SK-N-SH (cell line): ENCODE data around the gene STARD3NL. TPM values are rescaled to one million over a fixed set of nuclear protein-coding genes. Genes with fewer than 3 reads are reported as not detected.

Experiments
- CTCF ChIA-PET: fragments of 300-600, 350-600 bp; formaldehyde crosslinking; extraction: SDS; loops from one replicate; lab custom pipeline; 2021; lab: Yijun Ruan, JAX
- POLR2A ChIA-PET: fragments of 350-600 bp; sonication (Branson Sonifier 250); formaldehyde crosslinking; extraction: SDS; loops from one replicate; lab custom pipeline; 2020; ENCODE audit warnings: antibody characterized with exemption, inconsistent platforms; lab: Yijun Ruan, JAX
- DNase-seq: peaks from one replicate; pipeline ENCODE4 v3.0.0; 2012
- H2AFZ ChIP-seq: fragments of 200-600 bp; sonication (generic); 2 replicates; pipeline ENCODE4 v1.8.1; 2016; ENCODE audit warnings: antibody characterized with exemption, mild to moderate bottlenecking, low read depth
- H3F3A ChIP-seq: fragments of 200-600 bp; sonication (generic); replicated peaks from 2 replicates; pipeline ENCODE3; 2016; ENCODE audit warnings: antibody characterized with exemption, mild to moderate bottlenecking; ENCODE audit not compliant: insufficient read depth
- H3K27ac ChIP-seq, 2 experiments: fragments of 200-500 bp in 1 of 2; fragments of 200-600 bp in 1 of 2; sonication (Bioruptor generic) in 1 of 2; sonication (generic), shearing (Covaris generic) in 1 of 2; 2 replicates each; pipeline versions ENCODE4 v1.5.1 to v1.6.1; 2014 to 2016; ENCODE audit warnings: low read depth in 2 of 2, inconsistent platforms in 1 of 2, low read length in 1 of 2, mild to moderate bottlenecking in 1 of 2, mixed read lengths in 1 of 2
- H3K27me3 ChIP-seq: fragments of 200-600 bp; sonication (generic), shearing (Covaris generic); 2 replicates; pipeline ENCODE4 v1.6.1; 2016; ENCODE audit warnings: mixed run types; ENCODE audit not compliant: insufficient read depth
- H3K36me3 ChIP-seq, 2 experiments: fragments of 200-500 bp in 1 of 2; fragments of 200-600 bp in 1 of 2; sonication (Bioruptor generic) in 1 of 2; sonication (generic) in 1 of 2; replicated peaks in 1 of 2; 2 replicates each; pipeline versions ENCODE3 to v1.5.1; 2014 to 2016; ENCODE audit warnings: low read length in 1 of 2, mild to moderate bottlenecking in 1 of 2; ENCODE audit not compliant: insufficient read depth in 2 of 2, control insufficient read depth in 1 of 2
- H3K4me1 ChIP-seq, 2 experiments: fragments of 200-500 bp in 1 of 2; fragments of 200-600 bp in 1 of 2; sonication (Bioruptor generic) in 1 of 2; sonication (generic), shearing (Covaris generic) in 1 of 2; 2 replicates each; pipeline versions ENCODE4 v1.5.1 to v1.6.1; 2014 to 2016; ENCODE audit warnings: low read depth in 1 of 2, low read length in 1 of 2, mixed run types in 1 of 2; ENCODE audit not compliant: insufficient read depth in 2 of 2, control insufficient read depth in 1 of 2
- H3K4me2 ChIP-seq: fragments of 200-600 bp; sonication (generic), shearing (Covaris generic); 2 replicates; pipeline ENCODE4 v1.6.1; 2017; ENCODE audit warnings: mixed run types
- H3K4me3 ChIP-seq, 2 experiments: fragments of 200-500 bp in 1 of 2; fragments of 200-600 bp in 1 of 2; sonication (Bioruptor generic) in 1 of 2; sonication (generic), shearing (Covaris generic) in 1 of 2; 2 replicates each; pipeline versions ENCODE4 v1.5.1 to v1.8.1; 2014 to 2016; ENCODE audit warnings: low read depth in 2 of 2, inconsistent platforms in 1 of 2, low read length in 1 of 2, mild to moderate bottlenecking in 1 of 2, mixed read lengths in 1 of 2, moderate library complexity in 1 of 2
- H3K79me2 ChIP-seq: fragments of 200-600 bp; sonication (generic); 2 replicates; pipeline ENCODE4 v1.8.1; 2017; ENCODE audit warnings: mild to moderate bottlenecking; ENCODE audit not compliant: insufficient read depth
- H3K9ac ChIP-seq: fragments of 200-600 bp; sonication (generic); 2 replicates; pipeline ENCODE4 v1.6.1; 2017; ENCODE audit warnings: mixed run types
- H3K9me2 ChIP-seq: fragments of 200-600 bp; sonication (generic); 2 replicates; pipeline ENCODE4 v1.6.1; 2017; ENCODE audit warnings: mixed run types
- H3K9me3 ChIP-seq: fragments of 200-600 bp; sonication (generic); 2 replicates; pipeline ENCODE4 v1.6.1; 2017; ENCODE audit warnings: mixed run types, mild to moderate bottlenecking, moderate library complexity
- H4K20me1 ChIP-seq: fragments of 200-600 bp; sonication (generic); 2 replicates; pipeline ENCODE4 v1.6.1; 2017; ENCODE audit warnings: mild to moderate bottlenecking, mixed run types; ENCODE audit not compliant: insufficient read depth
- CHD2 ChIP-seq: fragments of 150-350 bp; IDR thresholded peaks from 2 replicates; pipeline ENCODE4 v1.6.1; 2018; ENCODE audit warnings: low read length; ENCODE audit not compliant: partially characterized antibody
- FOSL2 ChIP-seq: IDR thresholded peaks from 2 replicates; pipeline ENCODE4 v1.4.0; 2012; ENCODE audit warnings: low read depth, mild to moderate bottlenecking, moderate library complexity, borderline replicate concordance
- FOXM1 ChIP-seq: IDR thresholded peaks from 2 replicates; pipeline ENCODE4 v1.4.0; 2012; ENCODE audit warnings: low read depth, mild to moderate bottlenecking
- GABPA ChIP-seq: IDR thresholded peaks from 2 replicates; pipeline ENCODE4 v1.4.0; 2012; ENCODE audit warnings: low read depth, mild to moderate bottlenecking
- IRF3 ChIP-seq: fragments of 150-350 bp; IDR thresholded peaks from 2 replicates; pipeline ENCODE4 v1.6.1; 2016; ENCODE audit warnings: mild to moderate bottlenecking, low read depth, low read length
- MAX ChIP-seq: IDR thresholded peaks from 2 replicates; pipeline ENCODE4 v1.4.0; 2012; ENCODE audit warnings: low read depth
- MEF2A ChIP-seq: IDR thresholded peaks from 2 replicates; pipeline ENCODE4 v1.4.0; 2012; ENCODE audit warnings: low read depth, borderline replicate concordance
- NFIC ChIP-seq: IDR thresholded peaks from 2 replicates; pipeline ENCODE4 v1.4.0; 2012; ENCODE audit warnings: borderline replicate concordance
- RAD21 ChIP-seq: IDR thresholded peaks from 2 replicates; pipeline ENCODE4 v1.6.1; 2012; ENCODE audit warnings: mild to moderate bottlenecking, low read length
- REST ChIP-seq: IDR thresholded peaks from 2 replicates; pipeline ENCODE4 v1.6.1; 2012; ENCODE audit warnings: mild to moderate bottlenecking, low read depth, low read length, moderate library complexity
- SIN3A ChIP-seq: IDR thresholded peaks from 2 replicates; pipeline ENCODE4 v1.6.1; 2012; ENCODE audit warnings: low read depth, mild to moderate bottlenecking, low read length, moderate library complexity, borderline replicate concordance
- TAF1 ChIP-seq: IDR thresholded peaks from 2 replicates; pipeline ENCODE4 v1.6.1; 2012; ENCODE audit warnings: low read depth, mild to moderate bottlenecking, low read length, moderate library complexity, borderline replicate concordance
- USF1 ChIP-seq: IDR thresholded peaks from 2 replicates; pipeline ENCODE4 v1.4.0; 2012; ENCODE audit warnings: low read depth, borderline replicate concordance
- USF2 ChIP-seq: fragments of 150-350 bp; IDR thresholded peaks from 2 replicates; pipeline ENCODE4 v1.6.1; 2017; ENCODE audit warnings: antibody characterized with exemption, low read length, low read depth, borderline replicate concordance
- WGBS: methylation state at CpG from one replicate; pipeline ENCODE4 v1.1.6; 2017; ENCODE audit warnings: low lambda C conversion rate; 5-methylcytosine and 5-hydroxymethylcytosine counted together
- polyA plus RNA-seq, 3 experiments: library from polyadenylated mRNA; depleted of rRNA; stranded (reverse); fragments of >200 nt; gene quantifications; 2 replicates each; pipeline ENCODE4 v1.2.3, GENCODE V29; 2012

STARD3NL gene
- polyA plus RNA-seq, 1 of the 3 experiments (the other 2 are of a cell fraction) = 46.3 TPM

GRCh38 chr7:38147005-38147404 is 31.0 kb upstream of the STARD3NL start (continued):
- TF ChIP-seq MAX (no peak), MEF2A (no peak), RAD21 (no peak)

GRCh38 chr7:38151556-38151955 is 26.5 kb upstream of the STARD3NL start:
- Histone ChIP-seq H3K79me2 (no peaks in the 10 kb centered on the region), H3K36me3 (no peaks in the 10 kb centered on the region), H2AFZ (no peak overlapping the region)
- WGBS = 22% methylated on average over 2 of the region's 2 CpGs
- POLR2A ChIA-PET = no interaction called here
- no peak for TF ChIP-seq USF1
- no peak for TF ChIP-seq TAF1
- TF ChIP-seq USF2 = no peak
- no peak for TF ChIP-seq CHD2
- TF ChIP-seq, all 33 proteins: peak for 0
- Histone ChIP-seq H3K27ac (no peak overlapping the region), H4K20me1 (no peaks in the 10 kb centered on the region), H3K4me1 (no peaks in the 10 kb centered on the region), H3K9me2 (0 out of 2 replicates have a peak, but pooled peaks cover 5% of the 10 kb centered on the region), H3K27me3 (no peaks in the 10 kb centered on the region), H3F3A (no peaks in the 10 kb centered on the region), H3K9me3 (no peaks in the 10 kb centered on the region), H3K4me3 (no peak overlapping the region), H3K4me2 (no peak overlapping the region), H3K9ac (no peak overlapping the region)
- no peak for DNase-seq
- CTCF ChIA-PET = interaction anchor here (0.7 to 1.1 kb wide), 2 partner anchors 65 to 71 kb away, joined by 3 to 4 read pairs; no protein-coding TSS in a partner anchor

GRCh38 chr7:38153515-38153914 is 24.5 kb upstream of the STARD3NL start:
- Histone ChIP-seq H3K9me3 (no peaks in the 10 kb centered on the region), H3K4me2 (no peak overlapping the region), H3K9me2 (0 out of 2 replicates have a peak, but pooled peaks cover 5% of the 10 kb centered on the region), H3K4me3 (no peak overlapping the region), H3K36me3 (no peaks in the 10 kb centered on the region), H3K4me1 (no peaks in the 10 kb centered on the region), H4K20me1 (no peaks in the 10 kb centered on the region), H3K27me3 (no peaks in the 10 kb centered on the region), H3K27ac (no peak overlapping the region), H3K9ac (no peak overlapping the region), H3K79me2 (no peaks in the 10 kb centered on the region), H3F3A (no peaks in the 10 kb centered on the region), H2AFZ (no peak overlapping the region)
- WGBS = 22% methylated on average over 1 of the region's 1 CpG
- TF ChIP-seq IRF3 (no peak), REST (no peak), SIN3A (no peak), GABPA (no peak), USF2 (no peak), FOSL2 (no peak), MAX (no peak), NFIC (no peak), FOXM1 (no peak)
- ChIA-PET POLR2A (no interaction called here), CTCF (interaction anchor here (0.7 to 1.9 kb wide), 7 partner anchors 14 to 235 kb away, joined by 3 to 5 read pairs (median 3); no protein-coding TSS in a partner anchor)
- no peak for DNase-seq
